K562 (cell line): ENCODE measurements around the gene HDAC2. TPM values are rescaled to one million over a fixed set of nuclear protein-coding genes. Genes with fewer than 3 reads are reported as not detected.

Source experiments
- ASH1L ChIP-seq: fragments of 450-650 bp; IDR thresholded peaks from 2 replicates; pipeline ENCODE4 v1.6.1; 2018; ENCODE audit warnings: borderline replicate concordance, mild to moderate bottlenecking, low read depth; ENCODE audit not compliant: partially characterized antibody
- BACH1 ChIP-seq: fragments of 200-800 bp; sonication (Bioruptor generic); IDR thresholded peaks from 2 replicates; pipeline ENCODE4 v1.6.1; 2016; ENCODE audit warnings: missing genetic modification characterization, missing compliant biosample characterization
- CREM ChIP-seq: IDR thresholded peaks from 2 replicates; pipeline ENCODE4 v1.6.1; 2014; ENCODE audit warnings: antibody characterized with exemption, low read depth
- ETS1 ChIP-seq: conservative IDR thresholded peaks from 2 replicates; pipeline ENCODE4 v1.6.1; 2011; ENCODE audit warnings: low read depth, mild to moderate bottlenecking, low read length; ENCODE audit not compliant: control insufficient read depth
- FIP1L1 ChIP-seq: fragments of 200-400 bp; formaldehyde crosslinking; IDR thresholded peaks from 2 replicates; pipeline ENCODE4 v1.6.1; 2018; ENCODE audit warnings: mild to moderate bottlenecking, low read depth, low read length; ENCODE audit not compliant: poor library complexity, severe bottlenecking
- FOXJ2 ChIP-seq: fragments of 200-800 bp; sonication (Bioruptor generic); IDR thresholded peaks from 2 replicates; pipeline ENCODE4 v1.6.1; 2016; ENCODE audit warnings: missing genetic modification characterization, missing compliant biosample characterization
- HLTF ChIP-seq: fragments of 450-650 bp; IDR thresholded peaks from 2 replicates; pipeline ENCODE4 v1.6.1; 2016
- HNRNPLL ChIP-seq: fragments of 200-400 bp; formaldehyde crosslinking; IDR thresholded peaks from 2 replicates; pipeline ENCODE4 v1.6.1; 2017; ENCODE audit warnings: low read length, low read depth, mild to moderate bottlenecking; ENCODE audit not compliant: poor library complexity, severe bottlenecking
- KHSRP ChIP-seq: fragments of 450-650 bp; IDR thresholded peaks from 2 replicates; pipeline ENCODE4 v1.6.1; 2017
- LCOR ChIP-seq: sonication (generic); formaldehyde crosslinking; IDR thresholded peaks from 2 replicates; pipeline ENCODE4 v1.8.0; 2022; ENCODE audit warnings: mild to moderate bottlenecking, missing genetic modification reagents
- MEIS2 ChIP-seq: fragments of 450-650 bp; IDR thresholded peaks from 2 replicates; pipeline ENCODE4 v1.6.1; 2014; ENCODE audit warnings: mild to moderate bottlenecking; ENCODE audit not compliant: partially characterized antibody
- NFIC ChIP-seq: fragments of 450-650 bp; IDR thresholded peaks from 2 replicates; pipeline ENCODE4 v1.6.1; 2017; ENCODE audit warnings: mild to moderate bottlenecking, inconsistent platforms
- POLR2AphosphoS2 ChIP-seq: IDR thresholded peaks from 2 replicates; pipeline ENCODE4 v1.6.1; 2012; ENCODE audit warnings: low read length, improper control_type of control experiment
- RBFOX2 ChIP-seq: fragments of 200-400 bp; formaldehyde crosslinking; IDR thresholded peaks from 2 replicates; pipeline ENCODE4 v1.6.1; 2017; ENCODE audit warnings: low read depth, mild to moderate bottlenecking, low read length, moderate library complexity
- SMAD3 ChIP-seq: fragments of 450-650 bp; formaldehyde crosslinking; conservative IDR thresholded peaks from 2 replicates; pipeline ENCODE4 v1.4.0; 2020; ENCODE audit warnings: mild to moderate bottlenecking
- SNIP1 ChIP-seq: fragments of 450-650 bp; IDR thresholded peaks from 2 replicates; pipeline ENCODE4 v1.7.1; 2017; ENCODE audit warnings: low read depth, mild to moderate bottlenecking
- SREBF1 ChIP-seq: fragments of 150-350 bp; IDR thresholded peaks from 2 replicates; pipeline ENCODE4 v1.6.1; 2014; ENCODE audit warnings: antibody characterized with exemption, low read depth, low read length, borderline replicate concordance
- TAF9B ChIP-seq: fragments of 450-650 bp; IDR thresholded peaks from 2 replicates; pipeline ENCODE4 v1.6.1; 2018; ENCODE audit warnings: mild to moderate bottlenecking; ENCODE audit not compliant: partially characterized antibody
- U2AF2 ChIP-seq: fragments of 200-400 bp; formaldehyde crosslinking; optimal IDR thresholded peaks from 2 replicates; pipeline ENCODE3; 2017; ENCODE audit warnings: low read depth, mild to moderate bottlenecking, low read length
- USF2 ChIP-seq: sonication (generic); formaldehyde crosslinking; IDR thresholded peaks from 2 replicates; pipeline ENCODE4 v1.5.0; 2020; ENCODE audit warnings: missing genetic modification reagents
- ZFP30 ChIP-seq: fragments of 250-450 bp; sonication (Bioruptor Pico); IDR thresholded peaks from 2 replicates; pipeline ENCODE4 v1.8.0; 2022; ENCODE audit warnings: moderate library complexity, mild to moderate bottlenecking, inconsistent platforms, borderline replicate concordance
- ZHX1 ChIP-seq: fragments of 150-350 bp; conservative IDR thresholded peaks from 2 replicates; pipeline ENCODE4 v1.6.1; 2014; ENCODE audit warnings: low read length
- ZNF445 ChIP-seq: fragments of 250-450 bp; sonication (Bioruptor Pico); IDR thresholded peaks from 2 replicates; pipeline ENCODE4 v1.4.0; 2020; ENCODE audit warnings: low read depth, mild to moderate bottlenecking, moderate library complexity
- ZNF668 ChIP-seq: fragments of 250-450 bp; sonication (Bioruptor Pico); IDR thresholded peaks from 2 replicates; pipeline ENCODE4 v1.8.0; 2022; ENCODE audit warnings: mild to moderate bottlenecking, inconsistent platforms
- ZNF76 ChIP-seq: fragments of 250-450 bp; sonication (Bioruptor Pico); IDR thresholded peaks from 2 replicates; pipeline ENCODE4 v1.4.0; 2020; ENCODE audit warnings: mild to moderate bottlenecking, moderate library complexity, borderline replicate concordance
- ZNF785 ChIP-seq: fragments of 250-450 bp; sonication (Bioruptor Pico); IDR thresholded peaks from 2 replicates; pipeline ENCODE4 v1.4.0; 2020; ENCODE audit warnings: mild to moderate bottlenecking
- polyA plus RNA-seq, 8 experiments: library from polyadenylated mRNA; depleted of rRNA in 4 of 8; stranded (reverse) in 5 of 8; unstranded in 3 of 8; fragments of >200 nt; fragmentation: Nextera tagmentation in 2 of 8; fragmentation: Illumina TruSeq in 1 of 8; extraction: Ambion mirVana in 2 of 8; extraction: Trizol in 1 of 8; gene quantifications; 2 replicates each; pipeline versions ENCODE4 v1.2.1 to v1.2.3, GENCODE V29; 2011 to 2014; ENCODE audit warnings: inconsistent platforms in 1 of 8, missing spikeins in 1 of 8
- total RNA-seq, 7 experiments: library from RNA; depleted of rRNA in 6 of 7; stranded (reverse); fragments of >200 nt in 6 of 7; fragmentation: Illumina TruSeq in 2 of 7; extraction: Trizol in 2 of 7; gene quantifications; 2 replicates each; pipeline versions ENCODE4 v1.2.1 to v1.2.3, GENCODE V29; 2011 to 2021; ENCODE audit warnings: low replicate concordance in 1 of 7

HDAC2 gene
- total and polyA plus RNA-seq, 9 of the 15 experiments (the other 6 are each of a cell fraction or from before 2014, with no cell fraction given), result 67.0 to 277 (median 151) TPM

- no peak for TF ChIP-seq TAF9B
- no peak for TF ChIP-seq ASH1L
- no peak for TF ChIP-seq U2AF2
- TF ChIP-seq SMAD3 (CRISPR knock-in tag), result 0 out of 2 replicates have a peak, but pooled peaks have one; percentile 38
- TF ChIP-seq HLTF, result no peak
- TF ChIP-seq ZFP30 (CRISPR knock-in tag), result no peak
- TF ChIP-seq ETS1, result no peak; the same call in 1 of the 2 replicates
- TF ChIP-seq RBFOX2, result no peak
- TF ChIP-seq ZNF445 (CRISPR knock-in tag), result no peak
- no peak for TF ChIP-seq LCOR
- no peak for TF ChIP-seq ZNF668 (CRISPR knock-in tag)
- no peak for TF ChIP-seq ZNF76
- TF ChIP-seq ZHX1, result no peak
- TF ChIP-seq HNRNPLL, result no peak
- no peak; the same call in 1 of the 2 replicates for TF ChIP-seq BACH1 (tag)
- TF ChIP-seq SREBF1, result no peak
- no peak for TF ChIP-seq FOXJ2 (tag)
- no peak for TF ChIP-seq SNIP1
- no peak for TF ChIP-seq FIP1L1
- peak; percentile 55 for TF ChIP-seq NFIC
- no peak for TF ChIP-seq POLR2AphosphoS2
- TF ChIP-seq ZNF785 (CRISPR knock-in tag), result no peak
- no peak for TF ChIP-seq KHSRP
- TF ChIP-seq CREM, result peak; percentile 84
- no peak for TF ChIP-seq USF2 (CRISPR knock-in tag)
- peak; percentile 93 for TF ChIP-seq MEIS2
These were observed 50.2 kb downstream of the HDAC2 start (continued) for GRCh38 chr6:113920663-113921267.
